Loucy (cell line): ENCODE measurements around the gene FAM111B.
A peak's percentile ranks its signal among the peaks of the same experiment; 100 is the strongest.

Experiments used
- H2AFZ ChIP-seq: fragments of 200-600 bp; sonication (generic); 2 replicates; pipeline ENCODE4 v1.6.0; 2016; ENCODE audit warnings: antibody characterized with exemption, mild to moderate bottlenecking, low read length, moderate library complexity
- H3F3A ChIP-seq: fragments of 200-600 bp; 2 replicates; pipeline ENCODE4 v1.6.0; 2016; ENCODE audit warnings: antibody characterized with exemption, low read depth, mild to moderate bottlenecking
- H3K27me3 ChIP-seq: fragments of 200-600 bp; sonication (generic); 2 replicates; pipeline ENCODE4 v1.6.1; 2014; ENCODE audit warnings: low read length, mild to moderate bottlenecking; ENCODE audit not compliant: insufficient read depth, poor library complexity, severe bottlenecking
- H3K36me3 ChIP-seq: fragments of 200-600 bp; sonication (generic); 2 replicates; pipeline ENCODE4 v1.6.1; 2016; ENCODE audit warnings: low read length; ENCODE audit not compliant: insufficient read depth
- H3K4me1 ChIP-seq: fragments of 200-600 bp; sonication (generic); 2 replicates; pipeline ENCODE4 v1.5.1; 2014; ENCODE audit warnings: low read length, mild to moderate bottlenecking; ENCODE audit not compliant: insufficient read depth, poor library complexity, severe bottlenecking
- H3K4me2 ChIP-seq: fragments of 200-600 bp; sonication (generic); 2 replicates; pipeline ENCODE4 v1.6.0; 2014; ENCODE audit warnings: antibody characterized with exemption, low read length, low read depth, mild to moderate bottlenecking; ENCODE audit not compliant: poor library complexity, severe bottlenecking
- H3K4me3 ChIP-seq: fragments of 200-600 bp; sonication (generic); 2 replicates; pipeline ENCODE4 v1.5.1; 2014; ENCODE audit warnings: low read length, mild to moderate bottlenecking, mixed read lengths; ENCODE audit not compliant: poor library complexity, severe bottlenecking
- H3K79me2 ChIP-seq: fragments of 200-600 bp; sonication (generic); 2 replicates; pipeline ENCODE4 v1.6.1; 2014; ENCODE audit warnings: low read length; ENCODE audit not compliant: insufficient read depth
- H3K9ac ChIP-seq: fragments of 200-600 bp; sonication (generic); 2 replicates; pipeline ENCODE4 v1.6.0; 2014; ENCODE audit warnings: mild to moderate bottlenecking, low read depth, low read length, moderate library complexity; ENCODE audit not compliant: poor library complexity, severe bottlenecking
- H3K9me2 ChIP-seq: fragments of 200-600 bp; sonication (generic); replicated peaks from 2 replicates; pipeline ENCODE4 v1.6.1; 2016; ENCODE audit warnings: low read depth, low read length, mixed read lengths
- H3K9me3 ChIP-seq: fragments of 200-600 bp; sonication (generic); 2 replicates; pipeline ENCODE4 v1.6.1; 2014; ENCODE audit warnings: mild to moderate bottlenecking, antibody characterized with exemption, low read length, low read depth; ENCODE audit not compliant: insufficient read depth
- H4K20me1 ChIP-seq: fragments of 200-600 bp; sonication (generic); 2 replicates; pipeline ENCODE4 v1.6.0; 2014; ENCODE audit warnings: antibody characterized with exemption, low read length, mild to moderate bottlenecking; ENCODE audit not compliant: insufficient read depth, poor library complexity, severe bottlenecking
- CTCF ChIP-seq: fragments of 200-600 bp; sonication (generic); conservative IDR thresholded peaks from 2 replicates; pipeline ENCODE4 v1.5.1; 2014; ENCODE audit warnings: mild to moderate bottlenecking, antibody characterized with exemption, low read length
- EZH2phosphoT487 ChIP-seq: fragments of 200-600 bp; IDR thresholded peaks from 2 replicates; pipeline ENCODE4 v1.6.1; 2018; ENCODE audit warnings: antibody characterized with exemption, mild to moderate bottlenecking, moderate library complexity, borderline replicate concordance

The FAM111B gene

DNA sequence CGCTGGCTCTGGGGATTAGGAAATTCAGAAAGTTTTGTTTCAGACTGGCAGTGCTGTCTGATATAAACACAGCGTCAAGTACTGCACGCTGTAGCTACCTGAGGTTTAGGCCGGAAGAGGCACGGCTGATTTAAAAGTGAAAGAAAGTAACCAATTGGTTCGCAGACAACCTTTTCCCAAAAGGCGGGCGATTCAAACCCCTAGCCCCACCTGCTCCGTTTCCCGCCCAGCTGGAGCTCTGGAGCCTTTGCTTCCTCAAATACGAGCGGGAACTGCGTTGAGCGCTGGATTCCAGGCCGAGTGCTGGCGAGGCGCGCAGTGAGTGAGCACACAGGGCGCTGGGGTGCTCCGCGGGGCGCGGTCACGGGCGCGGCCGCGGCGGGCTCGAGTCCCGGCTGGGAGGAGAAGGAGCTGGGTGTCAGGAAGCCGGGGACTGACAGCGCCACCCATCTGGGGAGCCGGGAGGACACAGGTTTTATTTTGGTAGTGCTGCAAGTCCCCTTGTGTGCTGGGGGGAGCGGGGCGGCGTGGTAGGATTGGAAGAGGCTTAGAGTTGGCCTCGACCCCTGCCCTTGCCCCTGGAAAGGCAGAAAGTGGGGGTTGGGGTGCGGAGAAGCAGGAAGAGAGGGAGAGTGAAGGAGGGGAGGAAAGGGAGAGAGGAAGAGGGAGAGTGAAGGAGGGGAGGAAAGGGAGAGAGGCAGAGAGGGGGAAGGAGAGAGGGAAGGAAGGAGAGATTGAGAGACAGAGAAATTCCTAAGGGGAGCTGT, 37.7 kb downstream of the FAM111B start:
- peak overlapping the region; percentile 90 for H3K9ac ChIP-seq
- H3K9me3 ChIP-seq = no peaks in the 10 kb centered on the region
- H3K4me2 ChIP-seq = peak overlapping the region; percentile 86
- H3K4me1 ChIP-seq = peaks cover 56% of the 10 kb centered on the region
- no peaks in the 10 kb centered on the region; the same call in 1 of the 2 replicates for H3F3A ChIP-seq
- TF ChIP-seq EZH2phosphoT487 (no peak), CTCF (peak; percentile 65)
- peaks cover 72% of the 10 kb centered on the region for H3K79me2 ChIP-seq
- H3K4me3 ChIP-seq = peak overlapping the region; percentile 87
- peak overlapping the region; percentile 68 for H2AFZ ChIP-seq
- peaks cover 10% of the 10 kb centered on the region; the same call in 1 of the 2 replicates for H3K36me3 ChIP-seq
- H3K27me3 ChIP-seq = no peaks in the 10 kb centered on the region
- H4K20me1 ChIP-seq = peaks cover 15% of the 10 kb centered on the region
- no peaks in the 10 kb centered on the region for H3K9me2 ChIP-seq

DNA sequence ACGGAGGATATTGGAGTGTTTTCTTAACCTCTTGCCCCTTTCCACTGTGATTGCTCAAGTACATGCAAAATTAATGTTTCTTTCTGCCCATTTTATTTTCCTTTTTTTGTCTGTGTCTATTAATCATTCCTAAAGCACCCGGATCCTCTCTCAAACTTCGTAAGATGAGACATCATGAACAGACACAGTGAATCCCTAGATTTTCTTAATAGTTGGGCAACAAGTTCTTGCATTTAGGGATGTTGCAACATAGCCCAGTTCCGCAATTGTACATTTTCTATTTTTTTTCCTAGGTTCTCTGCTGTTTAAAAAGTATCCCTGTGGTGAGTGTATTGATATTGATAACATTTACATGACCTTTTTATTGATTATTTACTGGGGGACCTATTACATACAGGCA, 38.5 kb downstream of the FAM111B start:
- Histone ChIP-seq H3K9me3 (no peaks in the 10 kb centered on the region), H4K20me1 (peaks cover 15% of the 10 kb centered on the region), H3K36me3 (peaks cover 13% of the 10 kb centered on the region; the same call in 1 of the 2 replicates), H3K79me2 (peaks cover 79% of the 10 kb centered on the region), H3K27me3 (no peaks in the 10 kb centered on the region), H3F3A (no peaks in the 10 kb centered on the region; the same call in 1 of the 2 replicates), H3K9ac (peak overlapping the region; percentile 90), H3K4me1 (peaks cover 56% of the 10 kb centered on the region), H2AFZ (no peak overlapping the region), H3K4me2 (peak overlapping the region; percentile 86), H3K4me3 (peak overlapping the region; percentile 87), H3K9me2 (no peaks in the 10 kb centered on the region)
- TF ChIP-seq EZH2phosphoT487 (no peak), CTCF (no peak)

DNA sequence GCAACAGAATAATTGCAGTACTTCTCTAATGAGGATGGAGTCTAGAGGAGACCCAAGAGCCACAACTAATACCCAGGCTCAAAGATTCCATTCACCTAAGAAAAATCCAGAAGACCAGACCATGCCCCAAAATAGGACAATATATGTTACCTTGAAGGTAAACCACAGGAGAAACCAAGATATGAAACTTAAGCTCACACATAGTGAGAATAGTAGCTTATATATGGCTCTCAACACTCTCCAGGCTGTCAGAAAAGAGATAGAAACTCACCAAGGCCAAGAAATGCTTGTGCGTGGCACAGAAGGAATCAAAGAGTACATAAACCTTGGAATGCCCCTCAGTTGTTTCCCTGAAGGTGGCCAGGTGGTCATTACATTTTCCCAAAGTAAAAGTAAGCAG, 44.7 kb downstream of the FAM111B start:
- Histone ChIP-seq H3K36me3 (peaks cover 31% of the 10 kb centered on the region; the same call in 1 of the 2 replicates), H3F3A (no peaks in the 10 kb centered on the region; the same call in 1 of the 2 replicates), H4K20me1 (peaks cover 8% of the 10 kb centered on the region), H3K4me2 (no peak overlapping the region), H3K4me1 (peaks cover 40% of the 10 kb centered on the region), H3K4me3 (no peak overlapping the region), H2AFZ (no peak overlapping the region), H3K9me3 (no peaks in the 10 kb centered on the region), H3K9ac (no peak overlapping the region), H3K79me2 (peaks cover 56% of the 10 kb centered on the region), H3K9me2 (no peaks in the 10 kb centered on the region), H3K27me3 (no peaks in the 10 kb centered on the region)
- no peak for TF ChIP-seq EZH2phosphoT487
- no peak for TF ChIP-seq CTCF
